Calu3 (cell line): ENCODE results near the gene TXNDC2. TPM values are rescaled to one million over a fixed set of nuclear protein-coding genes. Genes with fewer than 3 reads are reported as not detected.
A peak's percentile ranks its signal among the peaks of the same experiment; 100 is the strongest.

Experiments
- BruUV-seq: library from RNA; stranded (reverse); fragments of 400-500 nt; replicated peaks from 2 replicates; lab custom pipeline; 2021; lab: Mats Ljungman, UMichigan
- CTCF ChIA-PET: fragments of 300-600 bp; sonication (Branson Sonifier 250); formaldehyde crosslinking; loops from one replicate; lab custom pipeline; 2022; ENCODE audit warnings: antibody characterized with exemption; lab: Charles Lee
- DNase-seq: peaks from one replicate; pipeline ENCODE4 v3.0.0; 2022
- H3K27ac Mint-ChIP-seq: one replicate; pipeline ENCODE4 v1.8.0; 2022; ENCODE audit warnings: mixed read lengths; ENCODE audit not compliant: unreplicated experiment
- H3K27me3 Mint-ChIP-seq: one replicate; pipeline ENCODE4 v1.8.0; 2022; ENCODE audit warnings: mixed read lengths; ENCODE audit not compliant: unreplicated experiment
- H3K36me3 Mint-ChIP-seq: one replicate; pipeline ENCODE4 v1.8.0; 2022; ENCODE audit warnings: mild to moderate bottlenecking, moderate library complexity, mixed read lengths; ENCODE audit not compliant: insufficient read depth, unreplicated experiment
- H3K4me1 Mint-ChIP-seq: one replicate; pipeline ENCODE4 v1.8.0; 2022; ENCODE audit warnings: mild to moderate bottlenecking, low read depth, mixed read lengths; ENCODE audit not compliant: unreplicated experiment
- H3K4me3 Mint-ChIP-seq: one replicate; pipeline ENCODE4 v1.8.0; 2022; ENCODE audit warnings: mild to moderate bottlenecking, low read depth, moderate library complexity, mixed read lengths; ENCODE audit not compliant: unreplicated experiment
- H3K9me3 Mint-ChIP-seq: one replicate; pipeline ENCODE4 v1.8.0; 2022; ENCODE audit warnings: low read depth, mixed read lengths; ENCODE audit not compliant: unreplicated experiment
- intact Hi-C: fragments of 100-400 bp; cut with micrococcal nuclease; formaldehyde crosslinking; loops from one replicate; pipeline ENCODE4 v1.10.0; 2022; ENCODE audit not compliant: unreplicated experiment
- total RNA-seq: library from RNA; stranded (reverse); gene quantifications from 2 replicates; pipeline ENCODE4 v1.2.3, GENCODE V29; 2022
- TF ChIP-seq, protein P1 (sequence below): fragments of 200-600 bp; IDR thresholded peaks from one replicate; pipeline ENCODE4 v1.8.0; 2022; ENCODE audit warnings: antibody characterized with exemption; ENCODE audit not compliant: unreplicated experiment

TXNDC2 gene
- total RNA-seq, 1 experiment from 2014 or later, result not detected

DNA sequence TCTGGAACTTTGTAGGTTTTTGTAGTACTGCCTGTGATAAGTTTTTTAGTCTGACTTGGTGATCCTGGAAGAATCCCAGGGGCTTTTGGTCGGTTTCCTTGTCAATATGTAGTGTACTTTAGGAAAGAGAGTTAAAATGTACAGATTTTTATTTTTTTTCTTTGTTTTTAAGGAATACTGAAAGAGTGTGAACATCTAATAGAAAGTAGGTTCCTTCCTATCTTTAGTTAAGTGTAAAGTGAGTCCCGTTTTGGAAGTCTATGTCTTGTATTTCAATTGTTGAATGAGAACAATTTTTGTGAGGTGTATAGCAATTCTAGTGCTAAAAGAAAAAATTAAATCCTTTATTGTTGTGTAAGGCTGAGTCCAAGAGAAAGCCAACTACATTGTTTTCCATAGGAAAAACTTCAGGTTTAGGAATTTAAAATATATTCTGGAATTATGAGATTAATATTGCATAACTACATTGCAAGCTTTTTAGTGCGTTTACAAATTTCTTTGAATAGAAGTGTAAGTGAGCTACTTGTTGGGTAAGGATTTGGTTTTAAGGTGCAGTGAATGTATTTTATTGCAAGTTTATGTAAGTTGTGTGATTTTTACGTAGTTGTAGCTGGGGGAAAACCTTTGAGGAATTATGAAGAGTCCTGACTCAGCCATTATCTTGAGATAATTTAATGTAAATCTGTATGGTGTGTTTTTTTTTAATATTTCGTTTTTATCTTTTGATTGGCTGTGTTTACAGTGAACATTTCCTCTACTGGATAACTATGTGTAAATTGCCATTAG lies 29.7 kb downstream of the TXNDC2 start:
- Mint-ChIP-seq H3K27ac (peak overlapping the region; percentile 93), H3K9me3 (peaks cover 2% of the 10 kb centered on the region), H3K27me3 (no peaks in the 10 kb centered on the region), H3K36me3 (peaks cover 39% of the 10 kb centered on the region), H3K4me1 (peaks cover 15% of the 10 kb centered on the region), H3K4me3 (peak overlapping the region; percentile 86)
- DNase-seq, result no peak
- CTCF ChIA-PET, result no interaction called here
- TF ChIP-seq, protein P1, sequence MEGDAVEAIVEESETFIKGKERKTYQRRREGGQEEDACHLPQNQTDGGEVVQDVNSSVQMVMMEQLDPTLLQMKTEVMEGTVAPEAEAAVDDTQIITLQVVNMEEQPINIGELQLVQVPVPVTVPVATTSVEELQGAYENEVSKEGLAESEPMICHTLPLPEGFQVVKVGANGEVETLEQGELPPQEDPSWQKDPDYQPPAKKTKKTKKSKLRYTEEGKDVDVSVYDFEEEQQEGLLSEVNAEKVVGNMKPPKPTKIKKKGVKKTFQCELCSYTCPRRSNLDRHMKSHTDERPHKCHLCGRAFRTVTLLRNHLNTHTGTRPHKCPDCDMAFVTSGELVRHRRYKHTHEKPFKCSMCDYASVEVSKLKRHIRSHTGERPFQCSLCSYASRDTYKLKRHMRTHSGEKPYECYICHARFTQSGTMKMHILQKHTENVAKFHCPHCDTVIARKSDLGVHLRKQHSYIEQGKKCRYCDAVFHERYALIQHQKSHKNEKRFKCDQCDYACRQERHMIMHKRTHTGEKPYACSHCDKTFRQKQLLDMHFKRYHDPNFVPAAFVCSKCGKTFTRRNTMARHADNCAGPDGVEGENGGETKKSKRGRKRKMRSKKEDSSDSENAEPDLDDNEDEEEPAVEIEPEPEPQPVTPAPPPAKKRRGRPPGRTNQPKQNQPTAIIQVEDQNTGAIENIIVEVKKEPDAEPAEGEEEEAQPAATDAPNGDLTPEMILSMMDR, result no peak
- BruUV-seq, result no TSS peak
- intact Hi-C loops, result loop anchor here (5.0 kb wide), 1 partner anchor 88 kb away; no protein-coding TSS in a partner anchor

DNA sequence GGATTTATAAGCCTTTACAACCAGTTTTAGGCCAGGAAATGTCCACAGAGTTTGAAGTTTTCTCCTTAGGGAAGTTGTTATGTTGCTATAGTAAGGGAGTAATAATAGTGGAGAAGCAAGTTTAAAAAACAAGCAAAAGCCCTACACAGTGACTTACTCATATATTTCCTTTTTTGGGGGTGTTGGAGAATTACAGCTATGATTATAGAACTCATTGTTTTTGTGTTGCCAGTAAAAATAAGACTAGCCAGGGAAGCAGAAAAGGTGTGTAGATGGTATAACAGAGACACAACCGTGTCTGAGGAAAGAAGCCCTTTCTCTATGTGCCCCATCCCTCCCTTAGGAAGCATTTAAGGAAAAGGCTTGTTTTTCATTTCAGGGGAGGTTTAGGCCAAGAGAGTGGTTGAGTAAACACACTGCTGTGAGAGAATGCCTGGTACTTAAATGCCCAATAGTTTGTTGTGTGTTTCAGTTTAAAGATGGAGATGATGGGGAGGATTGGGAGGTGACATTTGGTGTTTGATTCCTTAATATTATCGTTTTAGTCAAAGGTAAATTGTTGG lies 30.4 kb downstream of the TXNDC2 start:
- Mint-ChIP-seq H3K4me3 (peak overlapping the region; percentile 86), H3K9me3 (peaks cover 2% of the 10 kb centered on the region), H3K4me1 (peaks cover 15% of the 10 kb centered on the region), H3K27ac (peak overlapping the region; percentile 93), H3K27me3 (no peaks in the 10 kb centered on the region), H3K36me3 (peaks cover 39% of the 10 kb centered on the region)
- intact Hi-C loops, result loop anchor here (5.0 kb wide), 1 partner anchor 89 kb away; no protein-coding TSS in a partner anchor
- no peak for DNase-seq
- CTCF ChIA-PET, result no interaction called here
- TSS peak; percentile 45 for BruUV-seq
- TF ChIP-seq, protein P1, result no peak

DNA sequence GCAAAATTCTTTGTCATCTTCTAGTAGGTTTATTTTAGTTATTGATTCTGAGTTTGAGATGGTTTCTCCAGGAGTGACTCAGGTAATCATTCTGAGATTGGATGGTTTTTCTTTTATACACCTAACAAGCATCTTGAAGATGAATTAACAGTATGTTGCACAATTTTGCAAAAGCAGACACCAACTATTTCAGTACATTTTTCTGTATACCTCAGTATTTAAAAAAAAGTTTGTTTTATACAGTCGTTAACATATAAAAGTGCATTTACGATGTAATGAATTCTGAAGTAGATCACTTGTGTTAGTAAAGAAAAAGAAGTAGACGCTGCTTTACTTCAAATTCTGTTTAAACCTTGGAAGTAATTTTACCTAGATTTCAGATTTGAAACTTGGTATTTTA lies 31.0 kb downstream of the TXNDC2 start:
- Mint-ChIP-seq H3K4me1 (peaks cover 15% of the 10 kb centered on the region), H3K9me3 (peaks cover 2% of the 10 kb centered on the region), H3K27ac (peak overlapping the region; percentile 93), H3K36me3 (peaks cover 39% of the 10 kb centered on the region), H3K27me3 (no peaks in the 10 kb centered on the region), H3K4me3 (peak overlapping the region; percentile 86)
- CTCF ChIA-PET, result no interaction called here
- TF ChIP-seq, protein P1, result no peak
- BruUV-seq, result no TSS peak
- DNase-seq, result no peak
- intact Hi-C loops, result loop anchor here (5.0 kb wide), 1 partner anchor 90 kb away; no protein-coding TSS in a partner anchor

DNA sequence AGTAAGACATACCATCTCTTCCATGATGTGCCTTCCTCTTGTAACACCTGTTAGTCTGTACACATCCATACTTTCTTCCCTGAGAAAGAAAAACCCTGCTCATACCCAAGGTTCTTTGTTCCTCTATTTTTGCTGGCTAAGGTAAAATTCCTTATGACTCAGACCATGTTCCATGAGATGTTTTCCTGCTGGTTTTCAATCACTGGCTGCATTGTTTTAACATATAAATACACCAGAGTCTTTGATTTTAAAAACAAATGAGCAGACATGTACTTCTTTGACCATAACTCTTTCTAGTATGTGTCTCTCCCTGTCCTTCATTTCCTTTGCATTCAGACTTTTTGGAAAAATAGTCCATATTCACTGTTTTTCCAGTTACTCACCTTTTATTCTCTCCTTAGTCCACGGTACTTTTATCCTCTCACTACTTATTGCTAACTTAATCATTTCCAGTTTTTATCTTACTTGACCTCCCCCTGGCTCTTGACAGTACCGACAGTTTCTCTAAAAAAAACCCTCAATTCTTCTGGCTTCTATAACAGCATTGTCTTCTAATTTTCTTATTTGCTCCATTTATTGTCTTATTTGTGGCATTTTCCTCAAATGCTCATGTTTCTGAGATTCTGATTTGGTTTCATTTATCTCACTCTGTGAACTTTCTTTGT lies 32.4 kb downstream of the TXNDC2 start:
- BruUV-seq, result no TSS peak
- no peak for DNase-seq
- intact Hi-C loops, result loop anchor here (2.0 to 5.0 kb wide), 2 partner anchors 41 to 91 kb away; no protein-coding TSS in a partner anchor
- Mint-ChIP-seq H3K4me3 (no peak overlapping the region), H3K4me1 (peaks cover 15% of the 10 kb centered on the region), H3K9me3 (no peaks in the 10 kb centered on the region), H3K36me3 (peaks cover 32% of the 10 kb centered on the region), H3K27ac (no peak overlapping the region), H3K27me3 (no peaks in the 10 kb centered on the region)
- TF ChIP-seq, protein P1, result no peak
- CTCF ChIA-PET, result no interaction called here
